Mucosa of gallbladder (tissue), 1 donor: ENCODE measurements around the gene HNRNPR. TPM values are rescaled to one million over a fixed set of nuclear protein-coding genes. Genes with fewer than 3 reads are reported as not detected.

Source experiments
- total RNA-seq: library from RNA; stranded (reverse); gene quantifications from one replicate; pipeline ENCODE4 v1.2.1, GENCODE V29; 2021
- donor health status: DM: no; HTN: no; CAD: no.

The HNRNPR gene
- total RNA-seq, 1 donor from 2014 or later: 83.3 TPM

Other genes starting within 250 kb of the HNRNPR start
- 40.8 TPM for gene LUZP1, start 175.4 kb downstream of the HNRNPR start, total RNA-seq
- 7.0 TPM for gene HTR1D, start 126.8 kb downstream of the HNRNPR start, total RNA-seq
- gene ZNF436, start 25.6 kb upstream of the HNRNPR start, total RNA-seq: 14.2 TPM
- 32.0 TPM for gene TCEA3, start 80.5 kb upstream of the HNRNPR start, total RNA-seq
- gene ASAP3, start 139.9 kb upstream of the HNRNPR start, total RNA-seq: 40.1 TPM
- 0.46 TPM for gene E2F2, start 186.9 kb upstream of the HNRNPR start, total RNA-seq
- 48.9 TPM for gene ID3, start 215.2 kb upstream of the HNRNPR start, total RNA-seq